Type B pancreatic cell (in vitro differentiated cells): Measurements from ENCODE around the gene STX3. TPM values are rescaled to one million over a fixed set of nuclear protein-coding genes. Genes with fewer than 3 reads are reported as not detected.

Source experiments
- DNase-seq: peaks from one replicate; pipeline ENCODE4 v3.0.0; 2021; ENCODE audit warnings: mixed read lengths; ENCODE audit not compliant: unreplicated experiment; ENCODE audit errors: extremely low spot score
- H3K27ac Mint-ChIP-seq: 2 replicates; pipeline ENCODE4 v1.8.0; 2021; ENCODE audit warnings: mild to moderate bottlenecking, mixed read lengths
- H3K27me3 Mint-ChIP-seq: 2 replicates; pipeline ENCODE4 v1.8.0; 2021; ENCODE audit warnings: mixed read lengths
- H3K36me3 Mint-ChIP-seq: 2 replicates; pipeline ENCODE4 v1.8.0; 2021; ENCODE audit warnings: mixed read lengths
- H3K4me1 Mint-ChIP-seq: one replicate; pipeline ENCODE4 v1.8.0; 2021; ENCODE audit warnings: mixed read lengths; ENCODE audit not compliant: unreplicated experiment
- H3K4me3 Mint-ChIP-seq: 2 replicates; pipeline ENCODE4 v1.8.0; 2021; ENCODE audit warnings: mild to moderate bottlenecking, mixed read lengths
- H3K9me3 Mint-ChIP-seq: 2 replicates; pipeline ENCODE4 v1.8.0; 2021; ENCODE audit warnings: mixed read lengths
- CTCF ChIP-seq: fragments of 200-600 bp; sonication (generic); conservative IDR thresholded peaks from 2 replicates; pipeline ENCODE4 v1.5.0; 2021; ENCODE audit warnings: antibody characterized with exemption, mild to moderate bottlenecking
- total RNA-seq: library from RNA; stranded (reverse); gene quantifications from 2 replicates; pipeline ENCODE4 v1.2.1, GENCODE V29; 2021; ENCODE audit warnings: low replicate concordance

Gene STX3
- total RNA-seq, 1 donor from 2014 or later = 44.6 TPM

DNA sequence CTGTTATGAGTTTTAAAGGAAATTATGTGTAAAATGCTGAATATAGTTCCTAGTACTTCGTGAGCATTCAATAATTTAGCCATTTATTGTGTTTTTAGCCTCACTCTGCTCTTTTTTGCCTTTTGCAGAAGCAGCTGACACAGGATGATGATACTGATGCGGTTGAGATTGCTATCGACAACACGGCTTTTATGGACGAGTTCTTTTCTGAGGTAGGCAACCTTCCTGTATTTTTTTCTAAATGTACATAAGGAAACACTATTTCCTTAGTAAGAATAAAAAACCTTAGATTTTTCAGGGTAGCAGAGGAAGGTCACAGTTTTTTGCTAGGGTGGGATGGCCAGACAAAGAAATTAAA, 17.9 kb downstream of the STX3 start:
- Mint-ChIP-seq H3K9me3 (no peaks in the 10 kb centered on the region), H3K4me3 (no peak overlapping the region), H3K36me3 (no peaks in the 10 kb centered on the region), H3K27me3 (no peaks in the 10 kb centered on the region), H3K4me1 (peaks cover 10% of the 10 kb centered on the region), H3K27ac (no peak overlapping the region)
- no peak for TF ChIP-seq CTCF
- no peak for DNase-seq

GRCh38 chr11:59776210-59777066, 21.3 kb downstream of the STX3 start:
- Mint-ChIP-seq H3K4me1 (peaks cover 6% of the 10 kb centered on the region), H3K9me3 (no peaks in the 10 kb centered on the region), H3K27me3 (no peaks in the 10 kb centered on the region), H3K27ac (peak overlapping the region; percentile 83), H3K4me3 (no peak overlapping the region), H3K36me3 (peaks cover 5% of the 10 kb centered on the region)
- no peak for TF ChIP-seq CTCF
- no peak for DNase-seq

GRCh38 chr11:59777104-59777503, 21.9 kb downstream of the STX3 start:
- H3K9me3 Mint-ChIP-seq = no peaks in the 10 kb centered on the region
- H3K4me3 Mint-ChIP-seq = no peak overlapping the region
- peaks cover 5% of the 10 kb centered on the region for H3K36me3 Mint-ChIP-seq
- peak overlapping the region; percentile 83 for H3K27ac Mint-ChIP-seq
- TF ChIP-seq CTCF = no peak
- H3K27me3 Mint-ChIP-seq = no peaks in the 10 kb centered on the region
- peaks cover 6% of the 10 kb centered on the region for H3K4me1 Mint-ChIP-seq
- DNase-seq = no peak

GRCh38 chr11:59778122-59778521, 22.9 kb downstream of the STX3 start:
- Mint-ChIP-seq H3K27me3 (no peaks in the 10 kb centered on the region), H3K4me1 (peaks cover 6% of the 10 kb centered on the region), H3K9me3 (no peaks in the 10 kb centered on the region), H3K36me3 (peaks cover 5% of the 10 kb centered on the region), H3K4me3 (peak overlapping the region; percentile 11), H3K27ac (peak overlapping the region; percentile 81)
- DNase-seq = no peak
- no peak for TF ChIP-seq CTCF

DNA sequence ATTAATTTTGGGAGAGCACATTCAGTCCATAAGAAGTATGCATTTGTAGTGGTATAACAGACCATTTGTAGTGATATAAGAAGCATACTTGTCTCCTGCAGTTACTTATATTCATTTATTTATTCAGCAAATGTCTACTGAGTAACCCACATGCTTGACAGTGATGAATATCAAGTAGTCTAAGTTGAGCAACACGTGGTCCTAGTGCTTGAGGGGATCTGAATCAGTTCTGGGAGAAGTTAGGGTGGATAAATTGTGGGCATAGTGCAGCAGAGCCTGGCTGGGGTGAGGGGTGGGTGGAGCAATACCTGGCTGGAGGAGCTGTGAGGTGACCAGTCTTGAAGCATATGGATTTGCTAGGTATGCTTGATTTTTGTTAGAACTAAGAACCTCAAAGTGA, 24.3 kb downstream of the STX3 start:
- no peak for TF ChIP-seq CTCF
- peaks cover 11% of the 10 kb centered on the region for H3K36me3 Mint-ChIP-seq
- no peaks in the 10 kb centered on the region for H3K27me3 Mint-ChIP-seq
- DNase-seq = no peak
- H3K4me3 Mint-ChIP-seq = no peak overlapping the region
- peaks cover 4% of the 10 kb centered on the region for H3K9me3 Mint-ChIP-seq
- H3K4me1 Mint-ChIP-seq = peaks cover 6% of the 10 kb centered on the region
- peak overlapping the region; percentile 42 for H3K27ac Mint-ChIP-seq
